Liver (tissue), 3 donors: ENCODE data around the gene PRAMEF1.
"Not testable (repeated sequence)": the region's sequence is repeated elsewhere in the genome, so short reads cannot be mapped to it uniquely, and the experiment has no call there.

ENCODE experiments used
- ATF3 ChIP-seq: IDR thresholded peaks from 2 replicates; pipeline ENCODE4 v1.6.1; 2016; ENCODE audit warnings: antibody characterized with exemption
- GABPA ChIP-seq, 2 donors: IDR thresholded peaks in 1 of 2; conservative IDR thresholded peaks in 1 of 2; 2 replicates each; pipeline ENCODE4 v1.6.1; 2016; ENCODE audit warnings: antibody characterized with exemption in 2 of 2, mild to moderate bottlenecking in 1 of 2, moderate library complexity in 1 of 2
- TAF1 ChIP-seq: conservative IDR thresholded peaks from 2 replicates; pipeline ENCODE4 v1.6.1; 2016; ENCODE audit warnings: antibody characterized with exemption, mild to moderate bottlenecking
- YY1 ChIP-seq: IDR thresholded peaks from 2 replicates; pipeline ENCODE4 v1.6.1; 2016; ENCODE audit warnings: antibody characterized with exemption, mild to moderate bottlenecking
- TF ChIP-seq, protein P1 (sequence below): fragments of 150-350 bp; IDR thresholded peaks from 2 replicates; pipeline ENCODE4 v1.5.1; 2017; ENCODE audit warnings: improper control_type of control experiment, low read depth, low read length; ENCODE audit not compliant: missing input control
- TF ChIP-seq, protein P2 (sequence below): IDR thresholded peaks from 2 replicates; pipeline ENCODE4 v1.6.1; 2016; ENCODE audit warnings: antibody characterized with exemption, mild to moderate bottlenecking
- TF ChIP-seq, protein P3 (sequence below): IDR thresholded peaks from 2 replicates; pipeline ENCODE4 v1.6.1; 2016; ENCODE audit warnings: antibody characterized with exemption
- donor health status: healthy.
- donor health status: healthy.

DNA sequence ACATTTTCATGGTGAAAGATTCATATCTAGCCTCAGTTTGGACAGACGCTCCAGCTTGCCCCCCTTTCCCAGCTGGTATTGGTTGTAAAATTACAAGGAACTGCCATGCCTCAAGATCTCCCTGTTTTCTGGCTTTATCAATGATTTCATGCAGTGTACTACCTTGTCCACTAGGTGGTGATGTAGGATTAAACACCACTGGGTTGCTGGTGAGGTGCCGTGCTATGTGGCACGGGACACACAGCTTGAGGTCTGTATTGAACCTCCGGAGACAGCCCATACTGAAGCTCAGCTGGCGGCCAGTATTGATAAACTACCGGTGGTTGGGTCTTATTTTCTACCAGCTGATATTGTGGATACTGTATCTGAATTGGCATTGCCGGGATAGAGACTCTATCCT is 7.4 kb upstream of the PRAMEF1 start:
- TF ChIP-seq, protein P1, sequence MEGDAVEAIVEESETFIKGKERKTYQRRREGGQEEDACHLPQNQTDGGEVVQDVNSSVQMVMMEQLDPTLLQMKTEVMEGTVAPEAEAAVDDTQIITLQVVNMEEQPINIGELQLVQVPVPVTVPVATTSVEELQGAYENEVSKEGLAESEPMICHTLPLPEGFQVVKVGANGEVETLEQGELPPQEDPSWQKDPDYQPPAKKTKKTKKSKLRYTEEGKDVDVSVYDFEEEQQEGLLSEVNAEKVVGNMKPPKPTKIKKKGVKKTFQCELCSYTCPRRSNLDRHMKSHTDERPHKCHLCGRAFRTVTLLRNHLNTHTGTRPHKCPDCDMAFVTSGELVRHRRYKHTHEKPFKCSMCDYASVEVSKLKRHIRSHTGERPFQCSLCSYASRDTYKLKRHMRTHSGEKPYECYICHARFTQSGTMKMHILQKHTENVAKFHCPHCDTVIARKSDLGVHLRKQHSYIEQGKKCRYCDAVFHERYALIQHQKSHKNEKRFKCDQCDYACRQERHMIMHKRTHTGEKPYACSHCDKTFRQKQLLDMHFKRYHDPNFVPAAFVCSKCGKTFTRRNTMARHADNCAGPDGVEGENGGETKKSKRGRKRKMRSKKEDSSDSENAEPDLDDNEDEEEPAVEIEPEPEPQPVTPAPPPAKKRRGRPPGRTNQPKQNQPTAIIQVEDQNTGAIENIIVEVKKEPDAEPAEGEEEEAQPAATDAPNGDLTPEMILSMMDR = peak; percentile 12
- not testable (repeated sequence) for TF ChIP-seq YY1; TAF1; ATF3; GABPA (IDR thresholded peaks at IDR 0.05 in 1 of 2, conservative IDR thresholded peaks at IDR 0.05 in 1 of 2)
- TF ChIP-seq, protein P2, sequence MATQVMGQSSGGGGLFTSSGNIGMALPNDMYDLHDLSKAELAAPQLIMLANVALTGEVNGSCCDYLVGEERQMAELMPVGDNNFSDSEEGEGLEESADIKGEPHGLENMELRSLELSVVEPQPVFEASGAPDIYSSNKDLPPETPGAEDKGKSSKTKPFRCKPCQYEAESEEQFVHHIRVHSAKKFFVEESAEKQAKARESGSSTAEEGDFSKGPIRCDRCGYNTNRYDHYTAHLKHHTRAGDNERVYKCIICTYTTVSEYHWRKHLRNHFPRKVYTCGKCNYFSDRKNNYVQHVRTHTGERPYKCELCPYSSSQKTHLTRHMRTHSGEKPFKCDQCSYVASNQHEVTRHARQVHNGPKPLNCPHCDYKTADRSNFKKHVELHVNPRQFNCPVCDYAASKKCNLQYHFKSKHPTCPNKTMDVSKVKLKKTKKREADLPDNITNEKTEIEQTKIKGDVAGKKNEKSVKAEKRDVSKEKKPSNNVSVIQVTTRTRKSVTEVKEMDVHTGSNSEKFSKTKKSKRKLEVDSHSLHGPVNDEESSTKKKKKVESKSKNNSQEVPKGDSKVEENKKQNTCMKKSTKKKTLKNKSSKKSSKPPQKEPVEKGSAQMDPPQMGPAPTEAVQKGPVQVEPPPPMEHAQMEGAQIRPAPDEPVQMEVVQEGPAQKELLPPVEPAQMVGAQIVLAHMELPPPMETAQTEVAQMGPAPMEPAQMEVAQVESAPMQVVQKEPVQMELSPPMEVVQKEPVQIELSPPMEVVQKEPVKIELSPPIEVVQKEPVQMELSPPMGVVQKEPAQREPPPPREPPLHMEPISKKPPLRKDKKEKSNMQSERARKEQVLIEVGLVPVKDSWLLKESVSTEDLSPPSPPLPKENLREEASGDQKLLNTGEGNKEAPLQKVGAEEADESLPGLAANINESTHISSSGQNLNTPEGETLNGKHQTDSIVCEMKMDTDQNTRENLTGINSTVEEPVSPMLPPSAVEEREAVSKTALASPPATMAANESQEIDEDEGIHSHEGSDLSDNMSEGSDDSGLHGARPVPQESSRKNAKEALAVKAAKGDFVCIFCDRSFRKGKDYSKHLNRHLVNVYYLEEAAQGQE = not testable (repeated sequence)
- TF ChIP-seq, protein P3, sequence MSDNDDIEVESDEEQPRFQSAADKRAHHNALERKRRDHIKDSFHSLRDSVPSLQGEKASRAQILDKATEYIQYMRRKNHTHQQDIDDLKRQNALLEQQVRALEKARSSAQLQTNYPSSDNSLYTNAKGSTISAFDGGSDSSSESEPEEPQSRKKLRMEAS = not testable (repeated sequence)
